IMR-90 (cell line): ENCODE measurements around the gene SLX4IP. TPM values are rescaled to one million over a fixed set of nuclear protein-coding genes. Genes with fewer than 3 reads are reported as not detected.

Source experiments
- ATAC-seq: fragments of 200-7000 bp; cut with Tn5 transposase; 2 replicates; pipeline ENCODE4 v1.9.1; 2020; ENCODE audit warnings: low read depth, mild to moderate bottlenecking, moderate library complexity
- BruUV-seq: library from RNA; stranded (reverse); fragments of 400-500 nt; replicated peaks from 2 replicates; lab custom pipeline; 2021; lab: Mats Ljungman, UMichigan
- CTCF ChIA-PET: fragments of 300-600 bp; formaldehyde crosslinking; extraction: SDS; loops from one replicate; lab custom pipeline; 2021; ENCODE audit warnings: antibody characterized with exemption; lab: Yijun Ruan, JAX
- POLR2A ChIA-PET: fragments of 300-600 bp; sonication (Branson Sonifier 250); formaldehyde crosslinking; loops from one replicate; lab custom pipeline; 2022; ENCODE audit warnings: antibody characterized with exemption; ENCODE audit not compliant: unreplicated experiment; lab: Charles Lee
- DNase-seq: peaks from one replicate; pipeline ENCODE4 v3.0.0; 2013
- H2AFZ ChIP-seq: replicated peaks from 2 replicates; pipeline ENCODE3; 2013; ENCODE audit warnings: low read length, mild to moderate bottlenecking; ENCODE audit not compliant: poor library complexity
- H2AK5ac ChIP-seq: 2 replicates; pipeline ENCODE4 v1.6.1; 2013; ENCODE audit warnings: low read depth, low read length, inconsistent platforms
- H2AK9ac ChIP-seq: replicated peaks from 2 replicates; pipeline ENCODE3; 2013; ENCODE audit warnings: mild to moderate bottlenecking, low read depth, low read length, moderate library complexity; ENCODE audit not compliant: poor library complexity
- H2BK120ac ChIP-seq: 2 replicates; pipeline ENCODE4 v1.6.1; 2013; ENCODE audit warnings: low read depth, low read length, inconsistent platforms
- H2BK15ac ChIP-seq: 3 replicates; pipeline ENCODE4 v1.6.1; 2013; ENCODE audit warnings: low read depth, low read length, inconsistent platforms
- H2BK20ac ChIP-seq: 2 replicates; pipeline ENCODE4 v1.6.1; 2013; ENCODE audit warnings: low read depth, mild to moderate bottlenecking, inconsistent platforms, low read length, moderate library complexity
- H2BK5ac ChIP-seq: 2 replicates; pipeline ENCODE4 v1.6.1; 2013; ENCODE audit warnings: mild to moderate bottlenecking, low read depth, low read length, inconsistent platforms; ENCODE audit not compliant: poor library complexity, severe bottlenecking
- H3K14ac ChIP-seq: replicated peaks from 2 replicates; pipeline ENCODE4 v1.6.1; 2013; ENCODE audit warnings: low read depth, low read length, inconsistent platforms
- H3K18ac ChIP-seq: 2 replicates; pipeline ENCODE4 v1.6.1; 2013; ENCODE audit warnings: low read depth, low read length, control low read depth
- H3K23ac ChIP-seq: 2 replicates; pipeline ENCODE4 v1.6.1; 2013; ENCODE audit warnings: low read depth, low read length, inconsistent platforms
- H3K27ac ChIP-seq: 2 replicates; pipeline ENCODE4 v1.5.1; 2013; ENCODE audit warnings: mild to moderate bottlenecking, control low read depth, low read length; ENCODE audit not compliant: insufficient read depth
- H3K27me3 ChIP-seq: 2 replicates; pipeline ENCODE4 v1.6.1; 2013; ENCODE audit warnings: low read length; ENCODE audit not compliant: control insufficient read depth, insufficient read depth
- H3K36me3 ChIP-seq: 2 replicates; pipeline ENCODE4 v1.6.1; 2013; ENCODE audit warnings: low read length, mixed read lengths; ENCODE audit not compliant: control insufficient read depth, insufficient read depth
- H3K4ac ChIP-seq: 2 replicates; pipeline ENCODE4 v1.6.1; 2013; ENCODE audit warnings: low read depth, low read length, inconsistent platforms
- H3K4me1 ChIP-seq: 2 replicates; pipeline ENCODE4 v1.6.1; 2013; ENCODE audit warnings: low read length, mixed read lengths; ENCODE audit not compliant: control insufficient read depth, insufficient read depth
- H3K4me2 ChIP-seq: 2 replicates; pipeline ENCODE4 v1.6.1; 2013; ENCODE audit warnings: low read depth, mild to moderate bottlenecking, control low read depth, low read length, moderate library complexity
- H3K4me3 ChIP-seq: 2 replicates; pipeline ENCODE4 v1.5.1; 2013; ENCODE audit warnings: low read depth, mild to moderate bottlenecking, control low read depth, low read length, moderate library complexity; ENCODE audit not compliant: insufficient read depth
- H3K56ac ChIP-seq: 2 replicates; pipeline ENCODE4 v1.6.1; 2013; ENCODE audit warnings: low read length, inconsistent platforms; ENCODE audit not compliant: insufficient read depth; ENCODE audit errors: extremely low read depth
- H3K79me1 ChIP-seq, 2 experiments: 2 replicates each; pipeline ENCODE4 v1.6.1; 2013; ENCODE audit warnings: low read length in 2 of 2, inconsistent platforms in 1 of 2, low read depth in 1 of 2
- H3K9ac ChIP-seq: 2 replicates; pipeline ENCODE4 v1.6.1; 2013; ENCODE audit warnings: low read depth, low read length, control low read depth
- H3K9me1 ChIP-seq: 2 replicates; pipeline ENCODE4 v1.6.1; 2013; ENCODE audit warnings: low read length, inconsistent platforms; ENCODE audit not compliant: insufficient read depth
- H3K9me3 ChIP-seq: 2 replicates; pipeline ENCODE4 v1.6.1; 2013; ENCODE audit warnings: low read length; ENCODE audit not compliant: control insufficient read depth, insufficient read depth
- H4K20me1 ChIP-seq: 2 replicates; pipeline ENCODE4 v1.6.1; 2013; ENCODE audit warnings: low read length, inconsistent platforms; ENCODE audit not compliant: insufficient read depth
- H4K5ac ChIP-seq: 2 replicates; pipeline ENCODE4 v1.6.1; 2013; ENCODE audit warnings: mild to moderate bottlenecking, low read depth, low read length, control low read depth
- H4K8ac ChIP-seq, 2 experiments: 2 replicates each; pipeline ENCODE4 v1.6.1; 2013; ENCODE audit warnings: low read depth in 2 of 2, low read length in 2 of 2, control low read depth in 1 of 2, inconsistent platforms in 1 of 2
- H4K91ac ChIP-seq: 2 replicates; pipeline ENCODE4 v1.6.1; 2013; ENCODE audit warnings: low read depth, low read length, inconsistent platforms; ENCODE audit not compliant: insufficient read depth
- FOS ChIP-seq: fragments of 150-350 bp; IDR thresholded peaks from 2 replicates; pipeline ENCODE4 v1.6.1; 2016; ENCODE audit warnings: low read depth, low read length
- MAFK ChIP-seq: IDR thresholded peaks from 2 replicates; pipeline ENCODE4 v1.6.1; 2012; ENCODE audit warnings: low read depth, low read length, improper control_type of control experiment
- MAZ ChIP-seq: IDR thresholded peaks from 2 replicates; pipeline ENCODE4 v1.6.1; 2012; ENCODE audit warnings: low read depth, mild to moderate bottlenecking, low read length, improper control_type of control experiment, moderate library complexity, borderline replicate concordance
- NFE2L2 ChIP-seq: fragments of 150-350 bp; IDR thresholded peaks from 2 replicates; pipeline ENCODE4 v1.6.1; 2016; ENCODE audit warnings: low read depth, mild to moderate bottlenecking, low read length
- RAD21 ChIP-seq: IDR thresholded peaks from 2 replicates; pipeline ENCODE4 v1.6.1; 2012; ENCODE audit warnings: low read length, improper control_type of control experiment
- RFX5 ChIP-seq: IDR thresholded peaks from 2 replicates; pipeline ENCODE4 v1.8.0; 2012; ENCODE audit warnings: low read depth, mild to moderate bottlenecking, low read length, moderate library complexity
- WGBS, 2 experiments: methylation state at CpG; one replicate each; pipeline versions ENCODE4 v1.1.5 to v1.1.7; 2013; ENCODE audit warnings: missing lambda C conversion rate in 2 of 2; ENCODE audit not compliant: insufficient read length in 1 of 2; ENCODE audit errors: extremely low coverage in 2 of 2; 5-methylcytosine and 5-hydroxymethylcytosine counted together
- dilution Hi-C: fragments of 300-500 bp; cut with HindIII; formaldehyde crosslinking; loops from one replicate; pipeline ENCODE4 v1.14.3; 2018; ENCODE audit warnings: low sequenced_read_pairs; ENCODE audit not compliant: unreplicated experiment
- in situ Hi-C: fragments of 300-500 bp; cut with MboI; formaldehyde crosslinking; loops from 3 replicates; pipeline ENCODE4 v1.14.3; 2019; ENCODE audit warnings: low sequenced_read_pairs, inconsistent platforms, mixed read lengths
- intact Hi-C: fragments of 100-400 bp; cut with micrococcal nuclease; formaldehyde crosslinking; loops from 2 replicates; pipeline ENCODE4 v1.10.0; 2022
- polyA plus RNA-seq, 3 experiments: library from polyadenylated mRNA; depleted of rRNA; stranded (reverse); fragments of >200 nt; gene quantifications; 2 replicates each; pipeline ENCODE4 v1.2.3, GENCODE V29; 2012; ENCODE audit warnings: low replicate concordance in 1 of 3
- total RNA-seq: library from RNA; depleted of rRNA; stranded (reverse); fragments of >200 nt; gene quantifications from 2 replicates; pipeline ENCODE4 v1.2.3, GENCODE V29; 2012
- TF ChIP-seq, protein P1 (sequence below): fragments of 150-350 bp; IDR thresholded peaks from 2 replicates; pipeline ENCODE4 v1.6.1; 2017; ENCODE audit warnings: mild to moderate bottlenecking, antibody characterized with exemption, low read length, low read depth

SLX4IP gene
- total and polyA plus RNA-seq, 2 of the 4 experiments (the other 2 are of a cell fraction) = 1.3 to 5.9 TPM

DNA sequence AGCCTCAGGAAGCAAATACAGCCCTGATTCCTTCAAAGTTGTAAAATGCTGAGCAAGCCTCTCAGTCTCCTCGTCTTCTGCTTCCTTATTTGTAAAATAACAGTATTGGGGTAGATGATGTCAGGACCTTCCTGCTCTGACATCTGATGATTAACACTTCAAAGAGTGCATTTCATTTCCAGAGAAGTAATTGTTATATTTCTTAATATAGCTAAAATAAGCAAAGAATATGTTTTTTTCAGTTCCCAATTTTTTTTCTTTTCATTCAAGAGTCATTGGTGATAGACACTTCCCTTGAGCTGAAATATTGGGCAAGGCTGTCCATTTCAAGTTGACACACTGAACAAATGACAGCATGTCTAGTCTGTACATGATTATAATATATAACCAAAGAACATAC lies 53.4 kb downstream of the SLX4IP start:
- Histone ChIP-seq H3K23ac (no peak overlapping the region), H2AFZ (no peak overlapping the region), H3K4me3 (no peak overlapping the region), H3K79me1 (peaks cover 8 to 15% of the 10 kb centered on the region in 2 experiments; a peak in 3 of 4 replicates), H4K8ac (no peak overlapping the region), H3K18ac (no peak overlapping the region), H4K5ac (no peak overlapping the region), H2AK9ac (no peak overlapping the region), H3K4me1 (no peaks in the 10 kb centered on the region), H3K14ac (no peak overlapping the region), H3K27ac (no peak overlapping the region), H3K36me3 (no peaks in the 10 kb centered on the region), H3K9ac (no peak overlapping the region), H4K91ac (no peak overlapping the region), H3K27me3 (no peaks in the 10 kb centered on the region), H2BK5ac (no peak overlapping the region), H4K20me1 (no peaks in the 10 kb centered on the region), H3K4me2 (no peak overlapping the region), H2BK120ac (no peak overlapping the region), H2AK5ac (no peak overlapping the region), H3K56ac (no peak overlapping the region), H3K4ac (no peak overlapping the region), H2BK20ac (no peak overlapping the region), H2BK15ac (no peak overlapping the region), H3K9me1 (no peaks in the 10 kb centered on the region), H3K9me3 (no peaks in the 10 kb centered on the region)
- TF ChIP-seq RFX5 (no peak), MAZ (no peak), MAFK (no peak), FOS (no peak), RAD21 (no peak), NFE2L2 (no peak)
- TF ChIP-seq, protein P1, sequence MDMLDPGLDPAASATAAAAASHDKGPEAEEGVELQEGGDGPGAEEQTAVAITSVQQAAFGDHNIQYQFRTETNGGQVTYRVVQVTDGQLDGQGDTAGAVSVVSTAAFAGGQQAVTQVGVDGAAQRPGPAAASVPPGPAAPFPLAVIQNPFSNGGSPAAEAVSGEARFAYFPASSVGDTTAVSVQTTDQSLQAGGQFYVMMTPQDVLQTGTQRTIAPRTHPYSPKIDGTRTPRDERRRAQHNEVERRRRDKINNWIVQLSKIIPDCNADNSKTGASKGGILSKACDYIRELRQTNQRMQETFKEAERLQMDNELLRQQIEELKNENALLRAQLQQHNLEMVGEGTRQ = no peak
- no CpG with 5 or more reads among the region's 1 CpG for WGBS, 2 experiments
- dilution Hi-C loops (no loop called here), in situ Hi-C loops (no loop called here), intact Hi-C loops (no loop called here)
- no peak for DNase-seq
- POLR2A ChIA-PET = no interaction called here
- CTCF ChIA-PET = no interaction called here
- ATAC-seq = no peak
- BruUV-seq = no TSS peak
